Hippocampal formation (tissue), 2 donors: ENCODE measurements around the gene RAP1A.
"Not testable (repeated sequence)": the region's sequence is repeated elsewhere in the genome, so short reads cannot be mapped to it uniquely, and the experiment has no call there.

Experiments used
- DNase-seq, 2 donors: peaks; one replicate each; lab custom pipeline; 2025; lab: John Stamatoyannopoulos, UW

The RAP1A gene

GRCh38 chr1:111629190-111629954, 9.8 kb downstream of the RAP1A start:
- no peak for DNase-seq

- no peak for DNase-seq
These were observed 11.0 kb downstream of the RAP1A start for GRCh38 chr1:111630567-111630966.

- no peak for DNase-seq
These were observed 11.9 kb downstream of the RAP1A start for GRCh38 chr1:111631502-111631901.

- not testable (repeated sequence) for DNase-seq
These were observed 13.2 kb downstream of the RAP1A start for GRCh38 chr1:111632771-111633170.

GRCh38 chr1:111633736-111634247, 14.2 kb downstream of the RAP1A start:
- no peak for DNase-seq

- DNase-seq, result no peak
These were observed 15.9 kb downstream of the RAP1A start for GRCh38 chr1:111635324-111636009.

GRCh38 chr1:111638320-111638719, 18.7 kb downstream of the RAP1A start:
- DNase-seq, result no peak

- DNase-seq, result no peak
These were observed 20.1 kb downstream of the RAP1A start for GRCh38 chr1:111639602-111640198.

- DNase-seq, result no peak
These were observed 23.5 kb downstream of the RAP1A start for GRCh38 chr1:111643097-111643496.

GRCh38 chr1:111643696-111644095, 24.1 kb downstream of the RAP1A start:
- no peak for DNase-seq

GRCh38 chr1:111644506-111644905, 24.9 kb downstream of the RAP1A start:
- DNase-seq, result no peak

GRCh38 chr1:111647736-111648135, 28.1 kb downstream of the RAP1A start:
- DNase-seq, result no peak

GRCh38 chr1:111648806-111649205, 29.2 kb downstream of the RAP1A start:
- no peak for DNase-seq

GRCh38 chr1:111649227-111649626, 29.6 kb downstream of the RAP1A start:
- DNase-seq, result no peak

GRCh38 chr1:111649648-111650047, 30.1 kb downstream of the RAP1A start:
- DNase-seq, result no peak

- DNase-seq, result no peak
These were observed 34.1 kb downstream of the RAP1A start for GRCh38 chr1:111653709-111654108.

GRCh38 chr1:111654839-111655238, 35.2 kb downstream of the RAP1A start:
- DNase-seq, result no peak

GRCh38 chr1:111656086-111657017, 36.8 kb downstream of the RAP1A start:
- DNase-seq, result peak in 1 of 2 donors; percentile 5

- DNase-seq, result no peak
These were observed 39.0 kb downstream of the RAP1A start for GRCh38 chr1:111658622-111659021.

GRCh38 chr1:111660204-111661150, 40.9 kb downstream of the RAP1A start:
- no peak for DNase-seq

- DNase-seq, result no peak
These were observed 45.1 kb downstream of the RAP1A start for GRCh38 chr1:111664652-111665051.
